ENCODE results near the gene TTC7B. TPM values are rescaled to one million over a fixed set of nuclear protein-coding genes. Genes with fewer than 3 reads are reported as not detected.

The TTC7B gene
- total and polyA plus RNA-seq, 9 of the 15 experiments (the other 6 are each of a cell fraction or from before 2014, with no cell fraction given): 2.2 to 77.2 (median 36.7) TPM

GRCh38 chr14:90573385-90574105 is 242.7 kb downstream of the TTC7B start (continued):
- TF ChIP-seq NR2C2 (CRISPR knock-in tag; IDR thresholded peaks at IDR 0.05) (no peak), NR2C2 (tag; IDR thresholded peaks at IDR 0.05) (peak; percentile 31; the same call in 1 of the 2 replicates), TEAD2 (tag; IDR thresholded peaks at IDR 0.05) (no peak), ZZZ3 (IDR thresholded peaks at IDR 0.05) (no peak), JUN (IDR thresholded peaks at IDR 0.05; ENCODE audit: borderline replicate concordance, low read depth, low read length) (0 out of 2 replicates have a peak, but pooled peaks have one; percentile 34), JUN (CRISPR knock-in tag; IDR thresholded peaks at IDR 0.05; ENCODE audit: borderline replicate concordance) (no peak), CEBPG (CRISPR knock-in tag; IDR thresholded peaks at IDR 0.05) (no peak), CEBPG (tag; conservative IDR thresholded peaks at IDR 0.05 in 1 of 2, IDR thresholded peaks at IDR 0.05 in 1 of 2) (no peak; a peak in 1 of 4 replicates), CREB1 (IDR thresholded peaks at IDR 0.05) (no peak), CREB1 (CRISPR knock-in tag; IDR thresholded peaks at IDR 0.05) (0 out of 2 replicates have a peak, but pooled peaks have one; percentile 43), ZNF707 (CRISPR knock-in tag; conservative IDR thresholded peaks at IDR 0.05) (no peak), ZNF384 (IDR thresholded peaks at IDR 0.05; ENCODE audit: low read depth, low read length) (no peak), CREB3L1 (IDR thresholded peaks at IDR 0.05; ENCODE audit: borderline replicate concordance, low read depth) (peak; percentile 54; the same call in 1 of the 2 replicates), NBN (IDR thresholded peaks at IDR 0.05; ENCODE audit: low read depth) (peak; percentile 96), TCF3 (CRISPR knock-in tag; IDR thresholded peaks at IDR 0.05) (peak; percentile 98), HMG20B (CRISPR knock-in tag; IDR thresholded peaks at IDR 0.05) (no peak), MEIS2 (IDR thresholded peaks at IDR 0.05; ENCODE audit: partially characterized antibody) (peak; percentile 76), KHSRP (IDR thresholded peaks at IDR 0.05) (peak; percentile 68; the same call in 1 of the 2 replicates), MTA3 (IDR thresholded peaks at IDR 0.05; ENCODE audit: borderline replicate concordance) (peak; percentile 90; the same call in 1 of the 2 replicates), PTBP1 (IDR thresholded peaks at IDR 0.05; ENCODE audit: low read depth, low read length) (no peak), KLF16 (IDR thresholded peaks at IDR 0.05) (peak; percentile 85), MTA2 (IDR thresholded peaks at IDR 0.05; ENCODE audit: low read depth) (peak; percentile 97), CBX2 (IDR thresholded peaks at IDR 0.05; ENCODE audit: insufficient read depth, low read length, poor library complexity, severe bottlenecking) (no peak), ZNF668 (CRISPR knock-in tag; IDR thresholded peaks at IDR 0.05) (no peak), DPF2 (IDR thresholded peaks at IDR 0.05) (peak; percentile 97), ZNF395 (CRISPR knock-in tag; IDR thresholded peaks at IDR 0.05) (0 out of 2 replicates have a peak, but pooled peaks have one; percentile 65), MTA1 (IDR thresholded peaks at IDR 0.05; ENCODE audit: borderline replicate concordance) (peak; percentile 94), STAT5B (CRISPR knock-in tag; IDR thresholded peaks at IDR 0.05) (no peak), ZNF232 (CRISPR knock-in tag; IDR thresholded peaks at IDR 0.05) (no peak)

Measured in K562 (cell line).